ENCODE data around the gene BLOC1S1. TPM values are rescaled to one million over a fixed set of nuclear protein-coding genes. Genes with fewer than 3 reads are reported as not detected.

The BLOC1S1 gene
- total RNA-seq, 2 experiments from 2014 or later = 153 to 162 TPM

DNA sequence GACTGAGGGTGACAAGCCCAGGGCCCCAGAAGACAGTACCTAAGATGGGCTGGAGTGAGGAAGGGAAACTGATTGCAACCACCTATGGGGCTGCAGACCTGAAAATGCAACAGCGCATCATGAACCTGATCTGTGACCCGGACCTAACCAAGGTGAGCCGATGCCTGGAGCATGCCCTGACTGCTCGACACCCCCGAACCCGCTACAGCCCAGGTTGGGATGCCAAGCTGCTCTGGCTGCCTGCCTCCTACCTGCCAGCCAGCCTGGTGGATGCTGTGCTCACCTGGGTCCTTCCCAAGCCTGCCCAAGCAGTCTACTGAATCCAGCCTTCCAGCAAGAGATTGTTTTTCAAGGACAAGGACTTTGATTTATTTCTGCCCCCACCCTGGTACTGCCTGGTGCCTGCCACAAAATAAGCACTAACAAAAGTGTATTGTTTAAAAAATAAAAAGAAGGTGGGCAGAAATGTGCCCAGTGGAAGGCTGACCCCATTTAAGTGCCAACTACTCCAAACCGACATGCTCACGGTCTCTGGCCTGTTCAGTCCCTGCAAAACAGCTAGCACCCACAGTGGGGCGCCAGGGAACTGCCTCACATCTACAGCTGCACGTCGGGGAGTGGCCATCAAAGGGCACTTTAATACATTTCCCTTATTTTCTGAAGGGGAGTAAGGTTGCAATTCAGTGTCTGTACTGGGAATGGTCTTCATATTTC lies 8.5 kb downstream of the BLOC1S1 start:
- no peak overlapping the region for H3K4me3 Mint-ChIP-seq
- H3K27me3 Mint-ChIP-seq = no peaks in the 10 kb centered on the region
- no peak overlapping the region for H3K27ac Mint-ChIP-seq

DNA sequence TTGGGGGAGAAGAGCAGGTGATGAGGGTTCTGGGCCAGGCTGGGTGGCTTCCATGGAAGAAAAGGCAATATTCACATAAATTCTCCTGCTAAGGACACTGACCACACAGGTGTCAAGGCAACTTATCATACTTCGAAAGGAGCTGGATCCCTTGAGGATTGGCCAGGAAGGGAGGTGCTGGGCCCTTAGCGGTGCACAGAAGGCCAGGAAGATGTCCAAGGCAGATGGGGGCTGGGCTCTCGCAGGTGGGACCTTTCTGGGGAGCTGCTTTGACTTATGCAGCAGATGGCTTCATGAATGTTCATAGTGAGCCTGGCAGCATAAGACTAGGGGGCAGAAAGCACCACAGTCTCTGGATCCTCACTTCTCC lies 9.1 kb downstream of the BLOC1S1 start:
- H3K4me3 Mint-ChIP-seq = no peak overlapping the region
- ChIA-PET POLR2A (interaction anchor here (0.6 to 1.0 kb wide), 2 partner anchors 12 to 15 kb away, joined by 3 to 4 read pairs; no protein-coding TSS in a partner anchor), CTCF (interaction anchor here (0.9 to 2.3 kb wide), 9 partner anchors 9 to 215 kb away, joined by 3 to 37 read pairs (median 3); partner anchors contain the start of genes BLOC1S1 and ORMDL2)
- no peaks in the 10 kb centered on the region for H3K9me3 Mint-ChIP-seq
- H3K27ac Mint-ChIP-seq = no peak overlapping the region
- no peaks in the 10 kb centered on the region for H3K27me3 Mint-ChIP-seq
- intact Hi-C loops (cut with micrococcal nuclease) = loop anchor here (1.0 kb wide), 1 partner anchor 12 kb away; no protein-coding TSS in a partner anchor
- peaks cover 26% of the 10 kb centered on the region for H3K4me1 Mint-ChIP-seq (ENCODE audit: low read depth)
- peaks cover 10% of the 10 kb centered on the region for H3K36me3 Mint-ChIP-seq
- no peak for DNase-seq

More for the DNA sequence above, 8.5 kb downstream of the BLOC1S1 start:
- Mint-ChIP-seq H3K36me3 (peaks cover 10% of the 10 kb centered on the region), H3K9me3 (no peaks in the 10 kb centered on the region), H3K4me1 (ENCODE audit: low read depth) (peaks cover 22% of the 10 kb centered on the region)
- CTCF ChIA-PET = interaction anchor here (0.9 to 2.3 kb wide), 8 partner anchors 8 to 216 kb away, joined by 3 to 37 read pairs (median 4); partner anchors contain the start of genes BLOC1S1 and ORMDL2
- POLR2A ChIA-PET = interaction anchor here (0.6 to 1.0 kb wide), 2 partner anchors 13 to 14 kb away, joined by 3 to 4 read pairs; no protein-coding TSS in a partner anchor
- intact Hi-C loops (cut with micrococcal nuclease) = loop anchor here (1.0 kb wide), 1 partner anchor 13 kb away; no protein-coding TSS in a partner anchor
- peak; percentile 80 for DNase-seq

DNA sequence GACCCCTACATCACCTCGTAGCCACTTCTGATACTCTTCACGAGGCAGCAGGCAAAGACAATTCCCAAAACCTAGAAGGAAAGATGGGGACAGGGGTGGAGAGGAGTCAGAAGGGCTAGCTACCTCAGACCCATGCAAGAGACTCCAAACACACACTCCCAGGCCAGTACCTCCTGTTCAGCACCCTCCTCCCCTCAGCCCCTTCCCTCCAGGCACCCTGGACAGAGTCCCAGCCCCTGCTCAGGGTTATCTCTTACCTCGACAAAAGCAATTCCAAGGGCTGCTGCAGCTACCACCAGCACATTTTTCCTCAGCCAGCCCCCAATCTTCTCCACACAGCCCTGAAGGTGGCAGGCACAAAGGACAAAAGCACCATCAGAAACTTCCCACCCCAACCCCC lies 9.7 kb downstream of the BLOC1S1 start:
- peaks cover 32% of the 10 kb centered on the region for H3K4me1 Mint-ChIP-seq (ENCODE audit: low read depth)
- no peak for DNase-seq
- H3K36me3 Mint-ChIP-seq = peaks cover 10% of the 10 kb centered on the region
- H3K4me3 Mint-ChIP-seq = no peak overlapping the region
- H3K9me3 Mint-ChIP-seq = no peaks in the 10 kb centered on the region
- ChIA-PET POLR2A (interaction anchor here (1.0 kb wide), 1 partner anchor 12 kb away, joined by 3 read pairs; no protein-coding TSS in a partner anchor), CTCF (interaction anchor here (0.9 to 2.3 kb wide), 6 partner anchors 9 to 93 kb away, joined by 3 to 37 read pairs (median 3); partner anchors contain the start of genes BLOC1S1 and ORMDL2)
- H3K27me3 Mint-ChIP-seq = no peaks in the 10 kb centered on the region
- intact Hi-C loops (cut with micrococcal nuclease) = no loop called here
- H3K27ac Mint-ChIP-seq = no peak overlapping the region

DNA sequence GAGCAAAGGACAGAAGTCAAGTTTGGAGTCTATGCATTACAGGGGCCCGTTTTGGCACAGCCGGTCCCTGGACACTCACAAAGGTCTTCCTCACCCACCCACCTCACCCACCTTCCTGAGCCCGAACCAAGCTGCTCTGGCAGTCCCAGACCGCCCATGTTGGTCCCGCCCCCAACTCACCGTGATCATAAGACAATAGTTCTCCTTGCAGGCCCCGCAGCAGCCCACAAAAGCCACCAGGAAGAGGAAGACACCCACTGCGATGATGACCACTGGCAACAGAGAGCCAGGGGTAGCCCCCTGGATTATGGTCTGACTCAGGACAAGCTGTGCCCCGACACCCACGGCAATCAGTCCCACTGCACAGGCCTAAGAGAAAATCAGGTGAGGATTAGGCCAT lies 11.1 kb downstream of the BLOC1S1 start:
- ChIA-PET CTCF (no interaction called here), POLR2A (no interaction called here)
- no peaks in the 10 kb centered on the region for H3K27me3 Mint-ChIP-seq
- H3K36me3 Mint-ChIP-seq = peaks cover 10% of the 10 kb centered on the region
- H3K4me3 Mint-ChIP-seq = peak overlapping the region; percentile 87
- no peaks in the 10 kb centered on the region for H3K9me3 Mint-ChIP-seq
- intact Hi-C loops (cut with micrococcal nuclease) = no loop called here
- peaks cover 36% of the 10 kb centered on the region for H3K4me1 Mint-ChIP-seq (ENCODE audit: low read depth)
- H3K27ac Mint-ChIP-seq = peak overlapping the region; percentile 74
- no peak for DNase-seq

DNA sequence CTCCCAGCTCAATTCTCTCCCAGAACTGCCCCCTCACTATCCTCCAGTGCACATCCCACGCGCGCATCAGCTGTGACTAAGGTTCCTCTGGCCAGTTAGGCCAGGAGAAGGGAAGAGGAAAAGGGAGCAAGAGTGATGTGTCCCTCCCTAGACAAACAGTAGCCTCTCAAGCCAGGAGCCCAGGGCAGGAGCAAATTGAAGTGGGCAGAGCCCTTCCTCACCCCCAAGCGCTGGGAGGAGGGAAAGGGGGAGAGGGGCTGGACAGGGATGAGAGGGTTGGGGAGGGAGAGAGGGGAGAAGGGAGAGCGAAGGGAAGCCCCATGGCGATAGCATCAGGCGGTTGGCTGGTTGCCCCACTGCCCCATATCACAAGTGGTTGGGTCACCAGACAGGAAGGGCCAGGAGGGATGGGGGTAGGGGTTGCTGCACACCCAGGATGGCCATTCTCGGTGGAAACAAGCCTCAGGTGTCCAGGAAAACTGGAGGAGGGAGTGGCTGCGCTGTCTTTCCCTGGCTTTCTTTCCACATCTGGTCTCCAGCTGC lies 11.9 kb downstream of the BLOC1S1 start:
- no peak for DNase-seq
- POLR2A ChIA-PET = no interaction called here
- intact Hi-C loops (cut with micrococcal nuclease) = no loop called here
- CTCF ChIA-PET = no interaction called here
- Mint-ChIP-seq H3K4me1 (ENCODE audit: low read depth) (peaks cover 36% of the 10 kb centered on the region), H3K27ac (peak overlapping the region; percentile 74), H3K36me3 (peaks cover 10% of the 10 kb centered on the region), H3K9me3 (no peaks in the 10 kb centered on the region), H3K4me3 (peak overlapping the region; percentile 87), H3K27me3 (no peaks in the 10 kb centered on the region)

DNA sequence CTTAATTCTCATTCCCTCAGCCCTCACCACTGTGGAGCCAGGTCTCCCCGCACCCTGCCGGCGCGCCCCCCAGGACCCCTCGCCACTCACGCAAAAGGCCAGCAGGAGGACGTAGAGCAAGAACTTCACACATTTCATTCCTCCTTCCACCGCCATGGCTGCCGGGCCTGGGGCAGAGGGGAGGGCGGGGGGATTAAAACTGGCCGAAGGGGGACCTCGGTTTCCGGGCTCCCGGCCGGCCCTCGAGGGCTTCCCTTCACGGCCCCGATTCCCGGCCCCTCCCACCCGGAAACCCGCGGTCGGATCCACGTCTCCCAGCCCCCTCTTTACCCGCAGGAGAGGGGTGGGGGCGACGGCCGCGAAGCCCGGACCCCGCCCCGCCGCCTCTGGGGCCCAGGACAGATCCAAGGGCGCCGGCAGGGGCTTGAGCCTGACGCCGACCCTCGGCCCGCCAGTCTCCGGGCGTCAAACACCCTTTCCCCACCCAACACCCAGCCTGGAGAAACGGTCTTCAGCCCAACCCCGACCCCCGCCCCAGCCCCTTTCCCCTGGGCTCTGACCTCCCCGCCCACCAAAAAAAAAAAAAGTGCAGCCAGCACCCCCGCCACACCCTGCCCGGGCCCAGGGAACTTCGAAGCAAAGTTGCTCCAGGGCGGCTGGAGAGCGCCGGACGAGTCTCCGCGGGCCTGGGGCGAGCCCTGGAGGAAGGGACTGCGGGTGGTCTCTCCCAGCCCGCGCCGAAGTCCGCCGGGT lies 12.5 kb downstream of the BLOC1S1 start:
- Mint-ChIP-seq H3K27ac (peak overlapping the region; percentile 74), H3K4me1 (ENCODE audit: low read depth) (peaks cover 36% of the 10 kb centered on the region), H3K27me3 (no peaks in the 10 kb centered on the region), H3K36me3 (peaks cover 10% of the 10 kb centered on the region), H3K4me3 (peak overlapping the region; percentile 87), H3K9me3 (no peaks in the 10 kb centered on the region)
- peak; percentile 48 for DNase-seq
- ChIA-PET POLR2A (interaction anchor here (1.0 to 2.0 kb wide), 6 partner anchors 10 to 206 kb away, joined by 3 to 23 read pairs (median 8); partner anchors contain the start of genes BLOC1S1 and DNAJC14), CTCF (interaction anchor here (1.1 to 3.1 kb wide), 2 partner anchors 11 to 12 kb away, joined by 8 to 68 read pairs; partner anchors contain the start of gene BLOC1S1)
- intact Hi-C loops (cut with micrococcal nuclease) = no loop called here

DNA sequence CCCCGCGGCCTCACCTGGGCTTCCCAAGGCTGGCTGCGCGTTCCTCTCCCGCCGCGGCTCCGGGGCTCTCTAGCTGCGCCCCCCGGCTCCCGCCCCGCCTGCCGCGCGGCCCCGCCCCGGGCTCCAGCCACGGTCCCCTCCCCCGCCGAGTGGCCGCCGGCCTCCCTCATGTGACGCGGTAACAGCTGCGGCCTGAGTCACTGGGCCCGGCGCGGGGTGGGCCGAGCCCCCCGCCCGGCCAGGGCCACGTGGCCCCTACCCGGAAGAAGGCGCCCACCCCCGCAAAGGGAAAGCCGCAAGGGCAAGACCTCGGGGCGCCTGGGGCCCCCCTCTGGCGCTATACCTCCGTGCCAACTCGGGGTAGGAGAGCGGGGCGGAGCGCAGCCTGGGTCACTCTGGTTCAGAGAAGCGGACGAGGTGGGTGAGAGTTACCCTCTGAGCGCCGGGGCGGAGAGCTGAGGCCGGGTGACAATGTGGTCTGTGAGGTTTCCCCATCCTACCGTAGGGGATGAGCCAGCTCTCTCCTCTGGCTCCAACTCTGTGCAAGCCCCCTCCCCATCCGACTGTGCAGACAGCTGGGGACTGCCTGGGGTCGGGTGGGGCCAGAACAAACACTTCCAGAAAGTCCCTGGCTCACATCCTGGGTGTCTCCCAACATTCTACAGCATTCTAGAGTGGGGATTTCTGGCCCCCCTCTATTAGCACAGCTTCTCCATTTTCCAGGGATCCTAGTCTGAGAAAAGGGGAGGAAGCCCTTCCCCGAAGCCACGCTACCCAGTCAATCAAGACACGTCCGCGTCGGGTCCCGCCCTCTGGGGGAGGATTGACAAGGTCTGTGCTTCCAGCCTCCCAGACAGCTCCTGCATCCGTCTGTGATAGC lies 13.3 kb downstream of the BLOC1S1 start, which contains the start of gene CD63:
Gene CD63 (minus strand): TSS at position 71 of the 880 bp plus-strand sequence. CDS start 668 bp downstream, outside the sequence.
- CTCF ChIA-PET = interaction anchor here (0.5 to 3.1 kb wide), 8 partner anchors 8 to 529 kb away, joined by 3 to 68 read pairs (median 4); partner anchors contain the start of genes ANKRD52 and BLOC1S1
- intact Hi-C loops (cut with micrococcal nuclease) = loop anchor here (1.0 kb wide), 2 partner anchors 8 to 12 kb away; no protein-coding TSS in a partner anchor
- H3K36me3 Mint-ChIP-seq = peaks cover 6% of the 10 kb centered on the region
- POLR2A ChIA-PET = interaction anchor here (0.7 to 2.0 kb wide), 16 partner anchors 9 to 1208 kb away, joined by 3 to 23 read pairs (median 3); partner anchors contain the start of genes BLOC1S1, DNAJC14, PYM1 and RAB5B
- peak within 1 kb of the TSS; percentile 87 for H3K4me3 Mint-ChIP-seq
- H3K27ac Mint-ChIP-seq = peak within 1 kb of the TSS; percentile 89
- H3K4me1 Mint-ChIP-seq (ENCODE audit: low read depth) = peaks cover 36% of the 10 kb centered on the region
- H3K27me3 Mint-ChIP-seq = no peaks in the 10 kb centered on the region
- peak; percentile 89 for DNase-seq
- H3K9me3 Mint-ChIP-seq = no peaks in the 10 kb centered on the region

DNA sequence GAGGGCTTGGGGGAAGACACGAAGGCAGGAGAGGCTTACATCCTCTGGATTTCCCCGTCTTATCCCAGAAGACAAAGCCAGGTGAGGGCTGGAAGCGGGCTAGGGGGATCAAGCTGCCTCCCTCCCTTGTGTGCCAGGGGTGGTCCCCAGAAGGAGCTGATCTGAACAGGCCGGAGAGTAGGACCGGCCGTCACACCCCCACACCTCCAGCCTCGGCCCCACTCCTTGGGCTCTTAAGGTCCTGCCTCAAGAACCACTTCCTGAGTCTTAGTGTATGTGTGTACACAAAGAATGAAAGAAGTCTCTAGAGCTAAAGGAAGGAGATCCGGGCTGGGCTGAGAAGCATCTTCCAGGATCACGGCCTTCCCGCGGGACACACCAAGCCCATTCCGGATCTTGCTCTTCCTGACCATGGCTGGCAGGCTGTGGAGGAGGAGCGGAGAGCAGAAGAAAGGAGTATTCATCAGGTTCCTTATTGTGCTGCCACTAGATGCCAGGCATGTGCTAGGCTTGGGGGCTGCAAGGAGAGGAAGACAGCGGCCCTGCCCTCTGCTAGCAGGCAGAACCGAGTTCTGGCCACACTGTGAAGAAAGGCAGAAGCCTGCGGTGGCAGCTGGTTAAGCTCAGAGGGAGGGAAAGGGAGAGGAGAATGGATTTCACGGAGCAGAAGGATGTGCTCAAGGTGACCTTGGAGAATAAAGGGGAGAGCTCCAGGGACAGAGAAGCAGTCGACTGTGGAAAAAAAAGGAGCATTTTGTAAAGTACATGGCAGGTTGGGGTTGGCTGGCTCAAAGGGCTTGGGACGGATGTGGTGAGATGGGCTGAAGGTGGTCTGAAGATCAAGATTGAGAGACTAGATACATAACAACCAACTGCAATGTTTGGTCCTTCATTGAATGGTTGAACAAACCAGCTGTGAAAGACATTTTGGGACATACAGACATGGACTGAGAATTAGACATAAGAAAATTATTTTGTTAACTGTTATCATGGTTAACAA lies 14.3 kb downstream of the BLOC1S1 start:
- CTCF ChIA-PET = interaction anchor here (0.5 to 3.1 kb wide), 10 partner anchors 9 to 528 kb away, joined by 3 to 68 read pairs (median 4); partner anchors contain the start of genes ANKRD52, BLOC1S1 and PA2G4
- intact Hi-C loops (cut with micrococcal nuclease) = loop anchor here (1.0 kb wide), 2 partner anchors 7 to 13 kb away; no protein-coding TSS in a partner anchor
- Mint-ChIP-seq H3K9me3 (no peaks in the 10 kb centered on the region), H3K27me3 (no peaks in the 10 kb centered on the region), H3K27ac (peak overlapping the region; percentile 89), H3K4me3 (peak overlapping the region; percentile 87), H3K36me3 (peaks cover 6% of the 10 kb centered on the region), H3K4me1 (ENCODE audit: low read depth) (peaks cover 33% of the 10 kb centered on the region)
- POLR2A ChIA-PET = interaction anchor here (0.7 to 2.0 kb wide), 16 partner anchors 8 to 1209 kb away, joined by 3 to 23 read pairs (median 3); partner anchors contain the start of genes BLOC1S1, DNAJC14, PYM1 and RAB5B
- peak; percentile 42 for DNase-seq

DNA sequence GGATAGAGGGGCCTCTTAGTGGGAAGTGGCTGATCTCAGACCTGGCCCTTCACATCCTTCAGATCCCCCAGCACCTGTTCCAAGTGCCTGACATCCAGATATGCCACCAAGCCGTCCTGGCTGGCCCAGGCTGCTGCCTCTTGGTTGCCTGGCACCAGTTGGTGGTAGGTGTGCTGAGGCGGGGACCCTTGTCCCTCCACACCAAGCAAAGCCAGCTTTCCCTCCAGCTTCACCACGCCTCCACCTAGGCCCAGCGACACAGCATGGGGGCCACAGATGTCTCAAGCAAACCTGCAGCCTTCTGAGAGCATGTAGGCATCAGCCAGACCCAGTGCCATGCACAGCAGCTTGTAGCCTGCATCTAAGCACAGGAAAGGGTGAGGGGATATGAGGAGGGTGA lies 16.4 kb downstream of the BLOC1S1 start:
- CTCF ChIA-PET = no interaction called here
- no peaks in the 10 kb centered on the region for H3K36me3 Mint-ChIP-seq
- POLR2A ChIA-PET = no interaction called here
- H3K4me3 Mint-ChIP-seq = no peak overlapping the region
- peaks cover 23% of the 10 kb centered on the region for H3K4me1 Mint-ChIP-seq (ENCODE audit: low read depth)
- intact Hi-C loops (cut with micrococcal nuclease) = no loop called here
- DNase-seq = no peak
- no peaks in the 10 kb centered on the region for H3K27me3 Mint-ChIP-seq
- no peaks in the 10 kb centered on the region for H3K9me3 Mint-ChIP-seq
- no peak overlapping the region for H3K27ac Mint-ChIP-seq

DNA sequence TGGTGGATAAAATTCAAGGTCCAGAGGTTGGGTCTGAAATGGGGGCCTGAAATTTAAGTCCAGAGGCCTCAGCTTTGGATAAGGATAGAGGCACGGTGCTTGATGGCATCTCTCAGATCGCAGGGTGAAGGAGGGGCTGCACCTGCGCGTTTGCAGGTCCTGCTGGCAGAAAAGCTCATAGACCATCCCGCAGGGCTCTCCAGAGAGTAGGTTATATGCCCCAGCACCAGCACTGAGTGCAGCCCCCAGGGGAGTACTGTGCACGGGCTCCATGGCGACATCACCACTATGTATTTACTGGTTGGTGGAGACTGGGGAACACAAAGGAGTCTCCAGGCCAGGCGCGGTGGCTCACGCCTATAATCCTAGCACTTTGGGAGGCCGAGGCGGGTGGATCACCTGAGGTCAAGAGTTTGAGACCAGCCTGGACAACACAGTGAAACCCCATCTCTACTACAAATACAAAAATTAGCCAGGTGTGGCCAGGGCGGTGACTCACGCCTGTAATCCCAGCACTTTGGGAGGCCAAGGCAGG lies 17.2 kb downstream of the BLOC1S1 start:
- no peak for DNase-seq
- intact Hi-C loops (cut with micrococcal nuclease) = no loop called here
- no peaks in the 10 kb centered on the region for H3K9me3 Mint-ChIP-seq
- H3K4me3 Mint-ChIP-seq = no peak overlapping the region
- H3K27me3 Mint-ChIP-seq = no peaks in the 10 kb centered on the region
- peaks cover 26% of the 10 kb centered on the region for H3K4me1 Mint-ChIP-seq (ENCODE audit: low read depth)
- H3K27ac Mint-ChIP-seq = no peak overlapping the region
- ChIA-PET CTCF (interaction anchor here (0.7 kb wide), 1 partner anchor 68 kb away, joined by 3 read pairs; no protein-coding TSS in a partner anchor), POLR2A (no interaction called here)
- no peaks in the 10 kb centered on the region for H3K36me3 Mint-ChIP-seq
